H9 (cell line): Measurements from ENCODE around the gene VWC2L. TPM values are rescaled to one million over a fixed set of nuclear protein-coding genes. Genes with fewer than 3 reads are reported as not detected.

Experiments used
- DNase-seq: peaks from one replicate; pipeline ENCODE4 v3.0.0-alpha.2; 2017
- H2AFZ ChIP-seq: one replicate; pipeline ENCODE4 v1.6.1; 2013; ENCODE audit warnings: mild to moderate bottlenecking, low read length, control low read depth, moderate library complexity
- H2AK5ac ChIP-seq: 2 replicates; pipeline ENCODE4 v1.6.1; 2013; ENCODE audit warnings: low read length, control low read depth, mixed read lengths; ENCODE audit not compliant: insufficient read length
- H2BK120ac ChIP-seq: one replicate; pipeline ENCODE4 v1.6.1; 2013; ENCODE audit warnings: low read depth, mild to moderate bottlenecking, low read length, control low read depth, inconsistent platforms; ENCODE audit not compliant: poor library complexity, severe bottlenecking
- H2BK12ac ChIP-seq: 2 replicates; pipeline ENCODE4 v1.6.1; 2013; ENCODE audit warnings: low read length, control low read depth, mixed read lengths, low read depth; ENCODE audit not compliant: insufficient read length
- H2BK15ac ChIP-seq: 2 replicates; pipeline ENCODE4 v1.6.1; 2013; ENCODE audit warnings: low read depth, low read length, control low read depth
- H2BK20ac ChIP-seq: one replicate; pipeline ENCODE4 v1.6.1; 2013; ENCODE audit warnings: low read depth, mild to moderate bottlenecking, low read length, control low read depth, inconsistent platforms; ENCODE audit not compliant: poor library complexity, severe bottlenecking
- H2BK5ac ChIP-seq: 2 replicates; pipeline ENCODE4 v1.6.1; 2013; ENCODE audit warnings: low read length, control low read depth, mixed read lengths; ENCODE audit not compliant: insufficient read length
- H3K14ac ChIP-seq: 2 replicates; pipeline ENCODE4 v1.6.1; 2013; ENCODE audit warnings: low read length, control low read depth; ENCODE audit not compliant: insufficient read depth
- H3K18ac ChIP-seq: 2 replicates; pipeline ENCODE4 v1.6.1; 2013; ENCODE audit warnings: low read depth, mild to moderate bottlenecking, mixed read lengths, low read length, control low read depth; ENCODE audit not compliant: insufficient read length
- H3K23ac ChIP-seq: 2 replicates; pipeline ENCODE4 v1.6.1; 2013; ENCODE audit warnings: low read length, control low read depth, mixed read lengths, low read depth; ENCODE audit not compliant: insufficient read length
- H3K23me2 ChIP-seq: 2 replicates; pipeline ENCODE4 v1.6.1; 2013; ENCODE audit warnings: low read depth, mild to moderate bottlenecking, mixed read lengths, low read length, control low read depth; ENCODE audit not compliant: insufficient read length, poor library complexity, severe bottlenecking
- H3K27ac ChIP-seq: 2 replicates; pipeline ENCODE4 v1.5.1; 2013; ENCODE audit warnings: low read length, control low read depth, mixed read lengths, low read depth; ENCODE audit not compliant: insufficient read length
- H3K27me3 ChIP-seq: 2 replicates; pipeline ENCODE4 v1.6.1; 2013; ENCODE audit warnings: low read length, control low read depth, inconsistent platforms; ENCODE audit not compliant: insufficient read depth
- H3K4ac ChIP-seq: 2 replicates; pipeline ENCODE4 v1.6.1; 2013; ENCODE audit warnings: low read depth, mild to moderate bottlenecking, control low read depth, inconsistent platforms, low read length, moderate library complexity
- H3K4me1 ChIP-seq: 2 replicates; pipeline ENCODE4 v1.6.1; 2013; ENCODE audit warnings: low read length, control low read depth, inconsistent platforms; ENCODE audit not compliant: insufficient read depth
- H3K4me2 ChIP-seq: 2 replicates; pipeline ENCODE4 v1.6.1; 2013; ENCODE audit warnings: low read length, control low read depth, mixed read lengths; ENCODE audit not compliant: insufficient read length, insufficient read depth
- H3K56ac ChIP-seq: 2 replicates; pipeline ENCODE4 v1.6.1; 2013; ENCODE audit warnings: low read depth, mild to moderate bottlenecking, mixed read lengths, low read length, control low read depth; ENCODE audit not compliant: insufficient read length
- H3K79me1 ChIP-seq: 2 replicates; pipeline ENCODE4 v1.6.1; 2013; ENCODE audit warnings: low read depth, mild to moderate bottlenecking, moderate library complexity, low read length, control low read depth, inconsistent platforms; ENCODE audit not compliant: insufficient read depth, poor library complexity, severe bottlenecking
- H3K79me2 ChIP-seq: 2 replicates; pipeline ENCODE4 v1.6.1; 2013; ENCODE audit warnings: low read length, control low read depth, inconsistent platforms; ENCODE audit not compliant: insufficient read depth
- H3K9ac ChIP-seq: 2 replicates; pipeline ENCODE4 v1.6.1; 2013; ENCODE audit warnings: low read length, control low read depth, mixed read lengths; ENCODE audit not compliant: insufficient read length; ENCODE audit errors: extremely low read depth
- H3K9me3 ChIP-seq: one replicate; pipeline ENCODE4 v1.6.1; 2013; ENCODE audit warnings: low read depth, low read length, inconsistent platforms; ENCODE audit not compliant: control insufficient read depth
- H3T11ph ChIP-seq: one replicate; pipeline ENCODE4 v1.6.1; 2013; ENCODE audit warnings: mild to moderate bottlenecking, low read length, control low read depth, inconsistent platforms
- H4K20me1 ChIP-seq: one replicate; pipeline ENCODE4 v1.6.1; 2013; ENCODE audit not compliant: control insufficient read depth, insufficient read length, insufficient read depth
- H4K5ac ChIP-seq: 2 replicates; pipeline ENCODE4 v1.6.1; 2013; ENCODE audit warnings: low read depth, mild to moderate bottlenecking, mixed read lengths, low read length, control low read depth; ENCODE audit not compliant: insufficient read length
- H4K8ac ChIP-seq: replicated peaks from 2 replicates; pipeline ENCODE4 v1.6.1; 2013; ENCODE audit warnings: low read length, control low read depth, mixed read lengths, low read depth; ENCODE audit not compliant: insufficient read length
- H4K91ac ChIP-seq: 2 replicates; pipeline ENCODE4 v1.6.1; 2013; ENCODE audit warnings: low read depth, mild to moderate bottlenecking, moderate library complexity, mixed read lengths, low read length, control low read depth; ENCODE audit not compliant: insufficient read length
- H3K27ac Mint-ChIP-seq, 3 experiments: 2 replicates in 2 of 3; 3 replicates in 1 of 3; pipeline ENCODE4 v1.8.0; 2020 to 2021; ENCODE audit warnings: mixed read lengths in 3 of 3, mild to moderate bottlenecking in 1 of 3, moderate library complexity in 1 of 3
- H3K27me3 Mint-ChIP-seq: 2 replicates; pipeline ENCODE4 v1.8.0; 2021; ENCODE audit warnings: low read depth, mild to moderate bottlenecking, moderate library complexity, mixed read lengths
- H3K36me3 Mint-ChIP-seq, 3 experiments: 2 replicates in 2 of 3; 3 replicates in 1 of 3; pipeline ENCODE4 v1.8.0; 2020 to 2021; ENCODE audit warnings: low read depth in 3 of 3, mixed read lengths in 3 of 3; ENCODE audit not compliant: insufficient read depth in 1 of 3
- H3K4me1 Mint-ChIP-seq, 2 experiments: 2 replicates each; pipeline ENCODE4 v1.8.0; 2020; ENCODE audit warnings: mixed read lengths in 2 of 2
- H3K4me3 Mint-ChIP-seq, 2 experiments: 2 replicates in 1 of 2; 3 replicates in 1 of 2; pipeline ENCODE4 v1.8.0; 2020 to 2021; ENCODE audit warnings: mild to moderate bottlenecking in 2 of 2, mixed read lengths in 2 of 2, moderate library complexity in 1 of 2
- H3K9me3 Mint-ChIP-seq, 2 experiments: 2 replicates in 1 of 2; 3 replicates in 1 of 2; pipeline ENCODE4 v1.8.0; 2020; ENCODE audit warnings: mild to moderate bottlenecking in 2 of 2, mixed read lengths in 2 of 2, moderate library complexity in 1 of 2
- WGBS: extraction: QIAGEN DNeasy Blood & Tissue Kit; methylation state at CpG from one replicate; pipeline ENCODE4 v1.1.7; 2013; ENCODE audit warnings: missing lambda C conversion rate, low lambda C conversion rate, mixed read lengths; ENCODE audit not compliant: insufficient read length; ENCODE audit errors: extremely low coverage; 5-methylcytosine and 5-hydroxymethylcytosine counted together
- total RNA-seq: library from RNA; stranded (reverse); gene quantifications from 2 replicates; pipeline ENCODE4 v1.2.1, GENCODE V29; 2021
- TF ChIP-seq, protein P1 (sequence below): fragments of 200-600 bp; sonication (generic); conservative IDR thresholded peaks from 3 replicates; pipeline ENCODE4 v1.8.0; 2021; ENCODE audit warnings: antibody characterized with exemption, mild to moderate bottlenecking

The VWC2L gene
- total RNA-seq, 1 experiment from 2014 or later: not detected

DNA sequence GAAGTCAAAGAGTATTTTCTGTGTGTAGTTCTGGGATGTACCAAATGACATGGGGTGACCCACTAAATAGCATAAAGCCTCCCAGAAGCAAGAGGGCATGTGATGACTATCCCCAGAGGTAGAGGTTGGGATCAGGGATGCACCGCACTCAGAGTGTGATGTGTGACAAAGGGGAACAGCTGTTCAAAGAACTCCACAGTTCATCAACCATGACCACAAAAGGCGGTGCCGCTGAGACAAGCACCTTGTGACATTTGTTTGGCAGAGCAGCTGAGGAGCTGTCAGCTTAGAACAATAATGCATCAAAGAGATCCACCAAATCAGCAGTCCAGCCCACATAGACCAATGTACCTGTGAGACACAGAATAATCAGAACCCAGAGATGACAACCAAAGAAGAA is 81.3 kb downstream of the VWC2L start:
- no peak overlapping the region for H3K56ac ChIP-seq
- no peak overlapping the region for H4K5ac ChIP-seq
- Mint-ChIP-seq H3K9me3 (peaks cover 4 to 6% of the 10 kb centered on the region in 2 experiments; a peak in 4 of 5 replicates), H3K27ac (no peak overlapping the region), H3K4me3 (no peak overlapping the region), H3K27me3 (no peaks in the 10 kb centered on the region; the same call in 1 of the 2 replicates), H3K36me3 (0 out of 7 replicates have a peak, but pooled peaks cover 0 to 4% (median 0%) of the 10 kb centered on the region in 3 experiments), H3K4me1 (no peaks in the 10 kb centered on the region)
- no peak overlapping the region for H2BK120ac ChIP-seq
- no peak overlapping the region for H3K9ac ChIP-seq
- no peak overlapping the region for H3K4ac ChIP-seq
- H2BK15ac ChIP-seq: no peak overlapping the region
- no peak overlapping the region for H3K18ac ChIP-seq
- no peak for DNase-seq
- H3K14ac ChIP-seq: no peak overlapping the region
- H4K20me1 ChIP-seq: no peaks in the 10 kb centered on the region
- H3K4me1 ChIP-seq: no peaks in the 10 kb centered on the region
- H3K4me2 ChIP-seq: no peak overlapping the region
- no peaks in the 10 kb centered on the region for H3K23me2 ChIP-seq
- no peaks in the 10 kb centered on the region for H3K79me2 ChIP-seq
- H3K9me3 ChIP-seq: no peaks in the 10 kb centered on the region
- no peak overlapping the region for H2BK20ac ChIP-seq
- no peak overlapping the region for H2AK5ac ChIP-seq
- no peak overlapping the region for H2BK12ac ChIP-seq
- WGBS: no CpG with 5 or more reads among the region's 3 CpGs
- H2BK5ac ChIP-seq: no peak overlapping the region
- H4K8ac ChIP-seq: no peak overlapping the region
- no peak overlapping the region for H3K27ac ChIP-seq
- no peaks in the 10 kb centered on the region for H3K79me1 ChIP-seq
- TF ChIP-seq, protein P1, sequence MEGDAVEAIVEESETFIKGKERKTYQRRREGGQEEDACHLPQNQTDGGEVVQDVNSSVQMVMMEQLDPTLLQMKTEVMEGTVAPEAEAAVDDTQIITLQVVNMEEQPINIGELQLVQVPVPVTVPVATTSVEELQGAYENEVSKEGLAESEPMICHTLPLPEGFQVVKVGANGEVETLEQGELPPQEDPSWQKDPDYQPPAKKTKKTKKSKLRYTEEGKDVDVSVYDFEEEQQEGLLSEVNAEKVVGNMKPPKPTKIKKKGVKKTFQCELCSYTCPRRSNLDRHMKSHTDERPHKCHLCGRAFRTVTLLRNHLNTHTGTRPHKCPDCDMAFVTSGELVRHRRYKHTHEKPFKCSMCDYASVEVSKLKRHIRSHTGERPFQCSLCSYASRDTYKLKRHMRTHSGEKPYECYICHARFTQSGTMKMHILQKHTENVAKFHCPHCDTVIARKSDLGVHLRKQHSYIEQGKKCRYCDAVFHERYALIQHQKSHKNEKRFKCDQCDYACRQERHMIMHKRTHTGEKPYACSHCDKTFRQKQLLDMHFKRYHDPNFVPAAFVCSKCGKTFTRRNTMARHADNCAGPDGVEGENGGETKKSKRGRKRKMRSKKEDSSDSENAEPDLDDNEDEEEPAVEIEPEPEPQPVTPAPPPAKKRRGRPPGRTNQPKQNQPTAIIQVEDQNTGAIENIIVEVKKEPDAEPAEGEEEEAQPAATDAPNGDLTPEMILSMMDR: no peak
- H4K91ac ChIP-seq: no peak overlapping the region
- no peaks in the 10 kb centered on the region for H3K27me3 ChIP-seq
- H2AFZ ChIP-seq: no peak overlapping the region
- no peak overlapping the region for H3T11ph ChIP-seq
- no peak overlapping the region for H3K23ac ChIP-seq
